HG02623 (cell line): ENCODE results near the gene SYTL2.

ENCODE experiments used
- ATAC-seq: cut with Tn5 transposase; IDR thresholded peaks from one replicate; pipeline ENCODE4 v1.9.1; 2021; ENCODE audit warnings: moderate library complexity; ENCODE audit not compliant: unreplicated experiment

Gene SYTL2

GRCh38 chr11:85764796-85765195 lies 46.1 kb downstream of the SYTL2 start:
- no peak for ATAC-seq

- ATAC-seq: no peak
These were observed 48.7 kb downstream of the SYTL2 start for GRCh38 chr11:85762226-85762625.

DNA sequence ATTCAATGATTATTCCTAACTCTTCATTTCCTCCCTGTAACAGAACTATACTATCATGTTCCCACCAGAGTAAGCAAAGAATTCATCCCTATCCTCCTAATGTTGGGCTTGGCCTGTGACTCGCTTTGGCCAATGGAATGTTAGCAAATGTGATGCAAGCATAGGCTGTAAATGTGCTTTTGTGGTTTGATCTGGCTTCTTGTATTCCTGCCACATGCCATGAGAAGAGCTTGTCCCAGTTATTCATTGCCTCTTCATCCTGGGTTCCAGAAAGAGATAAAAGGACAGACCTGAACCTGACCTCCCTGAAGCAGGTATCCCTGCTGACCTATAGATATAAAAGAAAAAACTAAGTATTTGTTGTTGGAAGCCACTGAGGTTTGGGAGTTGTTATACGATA lies 51.0 kb downstream of the SYTL2 start:
- no peak for ATAC-seq

DNA sequence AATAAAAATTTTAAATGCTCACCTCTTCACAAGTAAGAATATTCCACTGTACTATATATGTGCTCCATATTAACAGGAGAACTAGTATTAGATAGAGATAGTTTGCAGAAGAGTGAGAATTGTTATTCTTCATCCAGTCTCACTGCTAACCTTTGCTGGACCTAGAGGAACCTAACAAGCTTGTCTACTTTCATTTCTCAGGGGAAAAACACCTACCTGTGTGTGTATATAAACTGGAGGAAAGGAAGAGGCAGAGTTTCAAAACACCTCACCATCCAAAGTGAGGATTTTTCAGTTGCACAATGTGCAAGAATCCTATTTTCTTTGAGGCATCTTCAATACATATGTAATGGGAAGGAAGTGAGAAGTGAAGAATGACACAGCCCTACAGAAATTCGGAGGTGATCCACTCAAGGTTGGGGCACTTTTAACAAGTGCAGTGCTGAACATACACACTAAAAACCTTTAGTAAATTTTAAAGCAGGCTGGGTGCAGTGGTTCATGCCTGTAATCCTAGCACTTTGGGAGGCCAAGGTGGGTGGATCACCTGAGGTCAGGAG lies 52.4 kb downstream of the SYTL2 start:
- no peak for ATAC-seq

- no peak for ATAC-seq
These were observed 52.9 kb downstream of the SYTL2 start for GRCh38 chr11:85758026-85758425.

DNA sequence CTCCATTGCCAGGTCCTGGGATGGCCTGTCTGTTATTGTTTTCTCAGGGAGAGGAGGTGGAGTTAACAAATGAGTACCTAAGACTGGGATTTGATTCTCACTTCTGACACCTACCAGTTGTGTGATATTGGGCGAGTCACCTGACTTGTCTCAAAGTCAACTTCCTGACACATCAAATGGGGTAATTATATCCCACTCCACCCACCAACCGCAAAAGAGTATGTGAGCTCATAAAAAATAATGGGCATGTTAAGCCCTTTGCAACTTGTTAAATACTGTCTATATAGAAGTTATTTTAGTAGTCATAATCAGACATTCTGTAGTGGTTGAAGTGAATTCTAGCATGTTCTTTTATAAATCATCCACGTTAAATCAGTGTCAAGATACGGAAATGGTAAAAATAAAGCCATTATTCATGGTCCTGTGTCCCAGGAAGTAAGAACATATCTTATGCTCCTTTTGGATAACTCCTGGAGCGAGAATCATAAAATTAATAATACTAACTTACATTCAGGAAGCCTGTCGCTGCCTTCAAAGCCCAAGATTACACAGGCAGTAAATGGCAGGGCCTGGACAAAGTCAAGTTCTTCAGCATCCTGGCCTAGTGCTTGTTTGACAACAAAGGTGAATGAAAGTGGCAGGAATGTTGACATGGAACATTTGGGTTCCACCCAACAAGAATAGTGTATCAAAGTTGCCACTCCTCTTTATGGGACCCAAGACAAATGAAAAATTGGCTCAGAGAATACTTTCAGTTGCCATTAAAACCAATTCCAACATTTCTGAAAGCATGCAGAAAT lies 54.3 kb downstream of the SYTL2 start:
- ATAC-seq: no peak

- no peak for ATAC-seq
These were observed 55.2 kb downstream of the SYTL2 start for GRCh38 chr11:85755701-85756100.

- no peak for ATAC-seq
These were observed 55.7 kb downstream of the SYTL2 start for GRCh38 chr11:85755285-85755684.

- ATAC-seq: no peak
These were observed 57.9 kb downstream of the SYTL2 start for GRCh38 chr11:85752890-85753581.

DNA sequence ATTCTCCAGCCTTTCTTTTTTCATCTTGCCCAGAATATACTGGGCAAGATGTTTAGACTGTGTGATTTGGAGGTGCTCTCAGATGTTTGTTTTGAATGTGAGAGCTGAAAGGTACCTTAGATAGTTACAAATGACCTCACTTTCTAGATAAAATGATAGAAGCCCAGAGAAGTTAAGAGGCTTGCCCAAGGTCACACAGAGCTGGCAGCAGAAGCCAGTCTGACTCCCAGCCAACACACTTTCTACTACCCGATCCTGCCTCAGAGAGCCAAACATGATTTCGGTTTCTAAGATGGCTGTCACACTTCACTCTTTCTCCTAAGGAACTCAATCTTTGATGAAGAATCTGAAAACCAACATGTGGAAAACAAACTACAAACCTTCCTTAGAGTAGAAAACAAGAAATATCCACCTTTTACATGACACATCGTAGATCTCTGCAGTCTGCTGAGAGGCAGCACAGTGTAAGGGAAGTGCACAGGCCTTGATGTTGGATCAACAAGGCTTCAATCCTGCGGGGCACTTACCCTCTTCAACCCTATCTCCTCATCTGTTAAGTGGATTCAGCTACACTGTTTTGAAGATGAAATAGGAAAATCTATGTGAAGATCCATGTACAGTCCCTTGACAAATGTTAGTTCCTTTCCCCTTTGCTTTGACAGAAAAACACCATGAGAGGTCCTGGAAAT lies 58.6 kb downstream of the SYTL2 start:
- no peak for ATAC-seq

- ATAC-seq: no peak
These were observed 59.2 kb downstream of the SYTL2 start for GRCh38 chr11:85751724-85752123.

DNA sequence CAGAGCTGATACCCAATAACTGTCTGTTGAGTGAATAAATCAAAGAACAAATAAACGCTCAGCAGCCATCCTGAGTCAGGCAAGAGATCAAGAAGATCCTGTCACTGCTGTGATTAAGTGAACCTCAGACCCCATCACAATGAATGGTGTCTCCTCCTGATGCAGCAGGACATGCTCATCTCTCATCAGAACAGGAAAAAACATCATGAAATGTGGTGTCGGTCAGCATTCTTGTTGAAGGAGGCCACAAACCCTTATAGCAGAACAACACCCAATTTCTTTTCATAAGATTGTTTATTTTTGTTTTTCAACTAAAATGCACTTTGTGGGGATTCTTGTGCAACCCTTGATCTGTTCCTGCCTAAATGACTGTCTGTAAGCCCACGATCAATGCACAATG lies 60.3 kb downstream of the SYTL2 start:
- ATAC-seq: no peak

- ATAC-seq: no peak
These were observed 61.1 kb downstream of the SYTL2 start for GRCh38 chr11:85749884-85750283.

DNA sequence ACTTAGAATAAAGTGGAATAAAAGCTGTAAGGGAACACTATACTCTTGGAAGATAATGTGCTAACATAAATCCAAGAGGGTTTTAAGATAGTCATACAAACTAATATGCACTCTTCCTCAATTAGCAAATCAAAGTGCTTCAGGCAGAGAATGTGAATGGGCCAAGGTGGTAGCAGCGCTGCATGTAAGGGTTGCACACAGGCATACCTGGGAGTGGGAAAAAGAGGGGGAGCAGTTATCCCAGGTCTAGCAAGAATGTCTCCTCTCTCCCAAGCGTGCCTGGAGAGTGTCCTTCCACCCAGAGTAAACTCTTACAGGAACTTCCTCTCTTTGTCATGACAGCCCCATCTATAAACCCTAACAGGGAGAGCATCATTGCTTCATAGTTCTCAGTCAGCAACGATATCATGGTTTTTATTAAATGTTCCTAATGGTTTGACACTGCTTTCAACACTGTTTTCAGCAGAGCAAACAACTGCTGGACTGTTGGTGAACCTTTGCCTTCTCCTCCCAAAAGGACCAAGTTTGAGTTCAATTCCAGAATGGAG lies 61.6 kb downstream of the SYTL2 start:
- no peak for ATAC-seq

DNA sequence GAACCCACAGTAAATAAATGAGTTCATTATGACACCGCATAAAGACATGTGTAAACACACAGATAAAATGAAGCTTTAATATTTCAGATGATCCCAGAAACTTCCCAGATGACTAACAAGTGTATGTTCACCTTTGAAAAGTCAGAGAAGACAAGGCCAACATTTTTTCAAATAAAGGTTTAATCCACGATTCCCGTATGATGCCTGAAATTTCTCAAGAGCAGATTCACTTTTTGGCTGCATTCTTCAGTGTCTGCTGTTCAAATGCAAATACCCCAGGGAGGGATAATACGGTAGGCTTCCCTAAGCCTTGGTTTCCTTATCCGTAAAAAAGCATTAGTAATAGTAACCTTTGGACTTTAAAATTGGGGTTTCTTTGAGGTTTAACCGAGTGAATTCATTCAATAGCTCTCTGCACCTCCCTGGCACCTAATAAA lies 62.5 kb downstream of the SYTL2 start:
- no peak for ATAC-seq

GRCh38 chr11:85746670-85747069 lies 64.3 kb downstream of the SYTL2 start:
- no peak for ATAC-seq

DNA sequence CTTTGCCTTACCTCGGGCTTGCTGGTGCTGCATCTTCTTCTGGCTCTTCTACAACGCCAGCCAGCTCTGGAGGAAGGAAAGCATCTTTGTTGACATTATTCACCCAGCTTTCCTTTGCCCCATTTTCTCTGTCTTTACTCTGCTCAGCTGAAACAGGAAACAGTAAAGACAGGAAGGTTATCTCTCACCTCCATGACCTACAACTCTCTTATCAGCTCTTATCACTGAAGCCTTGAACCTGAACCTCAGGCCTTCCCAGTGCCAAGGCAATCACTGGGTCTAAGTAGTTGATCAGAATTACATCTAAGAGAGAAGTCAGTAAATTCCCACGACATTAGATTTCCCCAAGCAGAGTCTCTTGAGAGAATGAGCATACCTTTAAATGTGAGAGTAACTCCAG lies 65.3 kb downstream of the SYTL2 start:
- ATAC-seq: no peak

GRCh38 chr11:85742873-85743275 lies 68.1 kb downstream of the SYTL2 start:
- no peak for ATAC-seq

GRCh38 chr11:85742348-85742747 lies 68.6 kb downstream of the SYTL2 start:
- ATAC-seq: no peak

- ATAC-seq: no peak
These were observed 70.2 kb downstream of the SYTL2 start for GRCh38 chr11:85740481-85741400.
